Limb (tissue), 2 donors: ENCODE measurements around the gene ZNF446.
"Not testable (repeated sequence)": the region's sequence is repeated elsewhere in the genome, so short reads cannot be mapped to it uniquely, and the experiment has no call there.

Source experiments
- DNase-seq, 2 donors: peaks; one replicate each; pipeline ENCODE4 v3.0.0-alpha.2; 2016; ENCODE audit errors: extremely low spot score in 2 of 2

ZNF446 gene

DNA sequence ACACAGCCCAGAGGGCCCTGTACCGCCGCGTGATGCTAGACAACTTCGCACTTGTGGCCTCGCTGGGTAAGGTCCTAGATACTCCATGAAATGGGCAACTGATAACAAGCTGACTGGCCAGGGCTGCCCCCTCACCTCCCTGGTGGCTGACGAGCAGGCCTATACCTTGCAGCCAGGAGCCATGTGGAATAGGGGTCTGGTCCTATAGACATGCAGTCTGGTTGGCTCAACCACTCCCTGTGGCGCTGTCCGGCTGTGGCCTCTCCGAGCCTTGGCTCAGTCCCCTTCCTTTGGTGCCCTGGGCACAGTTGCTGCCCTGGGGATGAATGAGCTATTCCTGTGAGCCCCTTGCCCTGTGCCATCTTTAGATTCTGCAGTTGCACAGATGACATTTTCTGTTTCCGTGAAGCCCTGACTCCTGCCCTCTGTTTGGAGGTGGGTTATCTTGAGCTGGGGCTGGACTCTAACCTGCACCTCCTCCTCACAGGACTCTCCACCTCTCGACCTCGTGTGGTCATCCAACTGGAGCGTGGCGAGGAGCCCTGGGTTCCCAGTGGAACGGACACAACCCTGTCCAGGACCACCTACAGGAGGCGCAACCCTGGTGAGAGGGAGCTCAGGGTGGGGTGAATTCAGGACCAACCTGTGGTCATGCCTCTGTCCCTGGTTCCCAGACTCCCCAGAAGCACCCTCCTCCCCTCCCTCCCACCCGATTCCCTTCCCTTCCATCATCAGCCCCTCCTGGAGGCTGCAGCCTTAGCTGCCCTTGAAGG, 6.7 kb upstream of the ZNF446 start:
- no peak for DNase-seq

DNA sequence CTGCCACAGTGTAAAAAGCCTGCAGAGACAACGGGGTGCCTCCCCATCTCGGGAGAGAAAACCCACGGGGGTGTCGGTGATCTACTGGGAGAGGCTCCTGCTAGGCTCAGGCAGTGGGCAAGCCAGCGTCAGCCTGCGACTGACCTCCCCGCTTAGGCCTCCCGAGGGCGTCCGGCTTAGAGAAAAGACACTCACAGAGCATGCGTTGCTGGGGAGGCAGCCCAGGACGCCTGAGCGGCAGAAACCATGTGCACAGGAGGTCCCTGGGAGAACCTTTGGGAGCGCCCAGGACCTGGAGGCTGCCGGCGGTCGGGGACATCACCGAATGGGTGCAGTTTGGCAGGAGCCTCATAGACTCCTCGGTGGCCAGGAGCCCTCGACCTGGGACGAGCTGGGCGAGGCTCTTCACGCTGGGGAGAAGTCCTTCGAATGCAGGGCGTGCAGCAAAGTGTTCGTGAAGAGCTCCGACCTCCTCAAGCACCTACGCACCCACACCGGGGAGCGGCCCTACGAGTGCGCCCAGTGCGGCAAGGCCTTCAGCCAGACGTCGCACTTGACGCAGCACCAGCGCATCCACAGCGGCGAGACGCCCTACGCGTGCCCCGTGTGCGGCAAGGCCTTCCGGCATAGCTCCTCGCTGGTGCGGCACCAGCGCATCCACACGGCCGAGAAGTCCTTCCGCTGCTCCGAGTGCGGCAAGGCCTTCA, 5.2 kb upstream of the ZNF446 start:
- DNase-seq = not testable (repeated sequence)

DNA sequence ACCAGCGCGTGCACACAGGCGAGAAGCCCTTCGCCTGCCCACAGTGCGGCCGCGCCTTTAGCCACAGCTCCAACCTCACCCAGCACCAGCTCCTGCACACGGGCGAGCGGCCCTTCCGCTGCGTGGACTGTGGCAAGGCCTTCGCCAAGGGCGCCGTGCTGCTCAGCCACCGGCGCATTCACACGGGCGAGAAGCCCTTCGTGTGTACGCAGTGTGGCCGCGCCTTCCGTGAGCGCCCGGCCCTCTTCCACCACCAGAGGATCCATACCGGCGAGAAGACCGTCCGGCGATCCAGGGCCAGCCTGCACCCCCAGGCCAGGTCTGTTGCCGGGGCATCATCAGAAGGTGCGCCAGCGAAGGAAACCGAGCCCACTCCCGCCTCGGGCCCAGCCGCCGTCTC, 4.4 kb upstream of the ZNF446 start:
- DNase-seq = no peak

DNA sequence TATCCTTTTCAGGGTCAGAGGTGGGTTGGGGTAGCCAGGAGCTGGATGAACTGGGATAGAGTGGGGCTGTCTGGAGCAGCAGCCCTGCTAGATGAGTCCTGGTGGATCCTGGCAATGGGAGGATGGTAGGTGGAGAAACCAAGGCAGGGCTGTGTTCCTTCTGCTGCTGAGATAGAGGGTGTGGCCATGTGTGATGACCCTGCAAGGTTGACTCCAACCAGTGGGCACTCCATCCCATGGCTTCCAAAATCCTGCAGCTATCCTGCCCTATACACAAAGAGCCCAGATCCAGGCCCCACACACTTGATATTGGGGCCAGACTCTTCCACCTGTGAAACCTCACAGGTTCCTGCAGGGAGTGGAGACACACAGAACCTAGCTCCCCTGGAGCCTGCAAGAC, 2.4 kb upstream of the ZNF446 start:
- DNase-seq = no peak

DNA sequence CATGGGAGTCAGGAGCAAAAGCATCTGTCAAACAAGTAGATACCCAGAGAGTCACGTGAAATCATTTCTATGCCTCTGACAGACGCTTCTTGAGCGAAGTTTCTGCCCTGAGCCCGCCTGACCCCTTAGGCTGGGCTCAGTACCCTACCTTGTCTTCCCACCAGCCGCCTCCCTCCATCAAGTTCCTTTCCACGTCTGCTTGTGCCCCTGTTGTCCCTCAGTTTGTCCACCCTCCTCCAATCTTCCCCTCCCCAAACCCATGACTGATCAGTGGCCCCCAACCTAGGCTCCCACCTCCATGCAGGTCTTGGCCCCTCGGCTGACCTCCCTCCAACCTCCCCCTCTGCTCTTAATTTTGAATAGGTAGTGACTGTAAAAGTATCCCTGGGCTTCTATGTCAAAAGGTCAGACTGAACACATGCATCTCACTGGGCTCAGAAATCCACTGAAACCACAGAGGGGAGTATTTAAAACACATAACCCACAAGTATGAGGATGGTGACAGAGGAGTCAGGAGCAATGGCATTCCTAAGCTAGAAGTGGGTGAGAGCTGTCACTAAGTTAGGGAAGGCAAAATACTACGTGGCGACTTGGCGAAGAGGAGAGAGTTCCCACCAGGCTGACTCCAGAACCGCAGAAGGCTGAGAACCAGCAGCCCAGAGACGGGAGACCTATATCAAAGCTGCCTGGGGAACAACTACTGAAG, 1.7 kb upstream of the ZNF446 start:
- no peak for DNase-seq

DNA sequence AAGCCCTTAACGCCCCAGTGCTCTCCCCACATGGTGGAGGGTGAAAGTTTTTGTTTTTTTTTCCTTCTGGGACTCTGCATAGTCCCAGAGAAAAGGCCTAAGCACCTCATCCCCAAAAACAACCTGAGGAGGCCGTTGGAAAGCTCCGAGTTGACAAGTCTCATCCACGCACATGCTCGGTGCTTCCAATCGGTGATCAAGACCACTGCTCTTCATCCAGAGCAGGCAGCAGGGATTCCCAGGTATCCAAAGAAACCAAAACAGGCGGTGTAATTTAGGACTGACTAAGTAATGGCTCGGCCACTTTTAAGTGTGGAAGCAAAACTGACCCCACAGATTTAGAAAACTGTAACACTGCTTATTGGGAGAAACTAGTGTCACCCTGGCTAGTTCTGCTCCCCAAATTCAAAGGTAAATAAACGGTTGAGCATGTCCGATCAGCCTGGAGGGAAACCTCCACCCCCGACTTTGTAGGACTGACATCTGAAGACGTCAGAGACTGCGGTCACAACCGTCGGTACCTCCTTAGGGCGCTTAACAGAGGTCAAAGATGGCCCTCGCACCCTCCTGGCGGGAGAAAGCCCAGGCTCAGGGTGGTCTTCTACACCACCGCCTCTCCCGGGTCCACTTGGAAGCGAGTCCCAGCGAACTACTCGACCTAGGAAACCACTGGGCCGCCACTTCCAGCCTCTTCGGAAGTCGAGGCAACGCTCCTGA, 997 bp upstream of the ZNF446 start:
- no peak for DNase-seq

DNA sequence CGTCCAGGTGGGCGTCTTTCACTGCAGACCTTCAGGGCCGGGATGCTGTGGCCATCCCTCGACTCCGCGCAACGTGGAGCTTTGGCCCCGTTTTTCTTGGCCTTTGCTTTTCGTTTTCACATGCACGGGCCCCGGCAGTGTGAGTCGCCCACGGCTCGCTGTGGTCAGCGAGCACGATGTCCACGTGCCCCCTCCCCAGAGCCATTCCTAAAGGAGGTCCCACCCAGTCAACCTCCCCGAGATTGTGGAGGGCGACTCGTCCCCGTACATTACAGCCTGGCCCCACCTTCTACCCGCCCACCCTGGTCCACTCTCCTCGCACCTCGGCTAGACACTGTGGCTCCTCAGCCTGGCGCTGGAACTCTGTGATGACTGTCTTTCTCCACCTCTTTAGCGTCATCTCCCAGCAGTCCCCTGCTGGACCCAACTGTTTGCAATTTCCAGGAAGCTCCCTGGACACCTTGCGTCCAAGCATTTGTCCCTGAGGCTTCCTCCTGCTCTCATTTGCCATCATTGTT, 405 bp downstream of the ZNF446 start:
- no peak for DNase-seq

DNA sequence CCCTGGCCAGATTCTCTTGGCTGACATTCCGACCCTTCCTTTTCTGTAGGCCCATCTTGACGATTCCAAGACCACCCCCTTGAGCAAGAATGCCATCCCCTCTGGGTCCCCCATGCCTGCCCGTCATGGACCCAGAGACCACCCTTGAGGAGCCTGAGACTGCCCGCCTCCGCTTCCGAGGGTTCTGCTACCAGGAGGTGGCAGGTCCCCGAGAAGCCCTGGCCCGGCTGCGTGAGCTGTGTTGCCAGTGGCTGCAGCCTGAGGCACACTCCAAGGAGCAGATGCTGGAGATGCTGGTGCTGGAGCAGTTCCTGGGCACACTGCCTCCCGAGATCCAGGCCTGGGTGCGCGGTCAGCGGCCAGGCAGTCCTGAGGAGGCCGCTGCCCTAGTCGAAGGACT, 978 bp downstream of the ZNF446 start:
- no peak for DNase-seq

DNA sequence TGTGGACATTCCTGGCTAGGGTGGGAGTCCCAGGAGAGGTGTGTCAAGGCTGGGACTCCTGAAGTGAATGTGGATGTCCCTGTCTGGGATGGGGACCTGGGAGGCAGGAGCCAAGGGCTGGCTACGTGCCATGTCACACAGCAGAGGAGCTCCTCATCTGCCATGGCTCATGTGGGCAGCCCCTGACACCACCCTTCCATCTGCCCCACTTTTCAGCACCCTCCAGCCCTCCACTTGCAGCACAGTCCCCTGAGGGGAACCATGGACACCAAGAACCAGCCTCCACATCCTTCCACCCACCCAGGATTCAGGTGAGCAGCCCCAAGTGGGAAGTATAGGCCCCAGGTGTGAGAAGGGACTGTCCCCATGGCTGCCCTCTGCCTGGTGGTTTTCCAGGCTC, 1.7 kb downstream of the ZNF446 start:
- no peak for DNase-seq

DNA sequence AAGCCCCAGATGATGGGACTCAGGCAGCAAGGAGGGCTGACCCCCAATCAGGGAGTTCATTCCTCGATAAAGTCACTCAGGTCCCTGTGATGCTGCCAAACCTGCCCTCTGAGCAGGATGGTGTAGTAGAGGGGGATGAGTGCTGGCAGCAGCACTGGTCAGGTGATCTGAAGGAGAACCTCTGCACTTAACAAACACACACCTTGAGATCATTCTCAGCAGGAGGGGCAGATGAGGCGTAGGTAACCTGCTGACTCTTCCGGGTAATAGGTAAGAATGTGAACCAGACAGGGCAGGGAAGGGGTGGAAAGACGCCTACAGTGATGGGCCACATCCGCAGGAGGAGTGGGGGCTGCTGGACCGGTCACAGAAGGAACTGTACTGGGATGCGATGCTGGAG, 3.2 kb downstream of the ZNF446 start:
- no peak for DNase-seq

DNA sequence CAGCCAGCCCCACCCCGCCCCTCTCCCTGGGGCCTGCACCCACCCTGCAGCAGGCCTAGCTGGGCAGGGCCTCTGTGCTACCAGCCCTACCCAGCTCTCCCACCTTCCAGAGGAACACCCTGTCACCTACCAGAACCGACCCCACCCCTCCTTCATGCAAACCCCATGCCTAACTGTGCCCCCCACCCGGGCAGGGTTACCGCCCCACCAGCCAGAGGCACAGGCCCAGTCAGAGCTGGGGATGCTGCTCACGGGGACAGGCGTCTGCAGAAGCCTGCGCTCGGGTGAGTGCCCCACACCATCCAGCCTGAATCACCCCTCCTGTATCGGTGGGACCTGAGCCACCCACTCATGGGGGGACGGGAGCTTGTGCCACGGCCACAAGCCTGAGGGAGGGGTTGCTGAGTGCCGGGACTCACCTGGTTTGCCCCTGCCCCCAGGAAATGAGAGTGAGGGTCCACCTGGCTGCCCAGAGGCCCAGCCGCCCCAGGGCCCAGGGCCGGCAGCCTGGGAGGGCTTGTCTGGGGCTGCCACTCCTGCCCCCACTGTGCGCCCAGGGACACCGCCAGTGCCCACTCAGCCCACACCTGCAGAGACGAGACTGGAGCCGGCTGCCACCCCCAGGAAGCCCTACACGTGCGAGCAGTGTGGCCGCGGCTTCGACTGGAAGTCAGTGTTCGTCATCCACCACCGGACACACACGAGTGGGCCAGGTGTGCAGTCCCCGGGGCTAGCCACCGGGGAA, 3.8 kb downstream of the ZNF446 start:
- no peak for DNase-seq

DNA sequence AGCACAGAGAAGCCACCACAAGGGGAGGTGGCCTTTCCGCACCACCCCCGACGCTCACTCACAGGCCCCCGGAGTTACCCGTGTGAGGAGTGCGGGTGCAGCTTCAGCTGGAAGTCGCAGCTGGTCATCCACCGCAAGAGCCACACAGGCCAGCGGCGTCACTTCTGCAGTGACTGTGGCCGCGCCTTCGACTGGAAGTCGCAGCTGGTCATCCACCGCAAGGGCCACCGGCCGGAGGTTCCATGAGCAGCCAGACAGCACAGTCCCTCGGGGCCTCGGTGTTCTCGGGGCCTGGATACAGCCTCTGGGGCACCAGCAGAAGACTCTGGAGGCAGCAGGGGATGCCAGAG, 4.3 kb downstream of the ZNF446 start:
- DNase-seq = no peak

DNA sequence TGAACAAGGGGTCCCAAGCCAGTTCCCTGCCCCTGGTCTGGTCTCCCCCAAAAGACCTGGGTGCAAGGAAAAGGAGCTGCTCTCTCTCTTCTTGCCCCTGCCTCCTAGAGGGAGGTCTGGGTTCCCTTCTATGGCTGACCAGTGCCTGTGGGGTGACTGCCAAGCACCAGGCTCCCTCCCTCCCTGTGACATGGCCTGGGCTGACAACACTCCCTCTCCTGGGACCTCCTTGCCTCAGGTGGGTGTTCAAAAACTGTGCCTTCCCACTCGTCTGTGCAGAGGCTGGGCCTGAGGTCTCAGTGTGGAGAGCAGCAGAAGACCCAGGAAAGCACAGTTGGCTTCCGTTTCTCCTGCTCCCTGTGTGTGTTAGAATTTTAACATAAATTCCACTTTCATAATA, 4.7 kb downstream of the ZNF446 start:
- DNase-seq = no peak

DNA sequence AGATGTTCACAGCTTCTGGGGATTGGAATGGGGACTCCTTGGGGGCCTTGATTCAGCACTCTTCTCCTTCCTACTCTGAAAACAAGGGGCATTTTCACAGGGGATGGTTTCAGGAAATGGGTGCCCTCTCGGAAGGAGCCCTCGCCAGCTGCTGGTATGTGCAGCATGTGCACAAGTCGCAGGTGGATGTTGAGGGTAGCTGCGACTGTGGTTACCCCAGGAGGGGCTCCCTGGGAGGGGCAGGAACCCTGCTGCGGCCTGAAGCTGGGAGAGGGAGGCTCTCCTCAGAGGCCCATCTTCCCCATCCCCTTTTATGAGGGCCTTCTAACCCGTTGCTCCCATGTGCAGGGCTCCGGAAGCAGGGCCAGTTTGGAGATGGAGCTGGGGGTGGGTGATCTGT, 6.2 kb downstream of the ZNF446 start:
- DNase-seq = no peak

DNA sequence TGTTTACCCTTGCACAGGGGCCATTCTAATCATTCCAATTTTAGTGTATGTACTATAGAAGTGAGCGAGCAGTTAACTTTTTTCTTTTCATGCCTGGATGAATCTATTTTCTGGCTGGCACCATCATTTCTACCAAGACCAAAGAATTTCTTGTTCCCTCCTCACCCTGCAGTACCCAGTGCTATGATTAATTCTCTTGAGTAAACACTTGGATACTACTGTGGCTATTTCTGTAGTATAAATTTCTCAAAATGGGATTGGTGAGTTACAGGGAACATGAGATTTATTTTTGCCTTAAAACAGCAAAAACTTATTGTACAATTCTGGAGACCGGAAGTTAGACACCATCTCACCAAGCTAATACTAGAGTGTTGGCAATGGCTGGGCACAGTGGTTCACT, 7.6 kb downstream of the ZNF446 start:
- DNase-seq = no peak

DNA sequence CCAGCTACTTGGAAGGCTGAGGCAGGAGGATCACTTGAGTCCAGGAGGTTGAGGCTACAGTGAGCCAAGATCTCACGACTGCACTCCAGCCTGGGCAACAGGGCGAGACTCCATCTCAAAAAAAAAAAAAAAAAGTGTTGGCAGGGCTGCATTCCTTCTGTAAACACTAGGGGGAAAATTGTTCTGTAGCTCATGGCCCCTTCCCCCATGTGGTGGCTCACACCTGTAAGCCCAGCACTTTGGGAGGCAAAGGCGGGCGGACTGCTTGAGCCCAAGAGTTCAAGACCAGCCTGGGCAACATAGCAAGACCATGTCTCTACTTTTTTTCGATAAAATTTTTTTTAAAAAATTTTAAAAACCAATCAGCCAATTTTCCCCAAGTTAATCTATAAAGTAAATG, 8.2 kb downstream of the ZNF446 start:
- DNase-seq = not testable (repeated sequence)

DNA sequence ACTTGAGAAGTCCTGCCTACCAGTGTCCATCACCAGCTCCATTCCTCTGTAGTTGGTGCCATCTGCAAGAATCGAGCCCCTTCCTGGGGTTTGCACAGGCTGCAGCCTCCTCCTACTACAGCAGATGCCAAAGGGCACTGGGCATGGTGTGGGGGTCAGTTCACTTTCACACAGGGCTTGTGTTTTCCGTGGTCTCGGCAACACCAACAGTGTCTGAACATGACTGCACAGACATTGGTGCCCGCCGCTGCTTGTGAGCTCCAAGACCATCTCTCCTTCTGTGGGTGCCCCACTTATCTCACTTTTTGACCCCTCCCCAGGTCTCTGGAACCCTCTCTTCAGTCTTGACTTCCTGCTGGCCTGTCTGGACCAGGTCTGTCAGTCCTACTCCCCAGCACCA, 15.2 kb downstream of the ZNF446 start:
- DNase-seq = no peak

DNA sequence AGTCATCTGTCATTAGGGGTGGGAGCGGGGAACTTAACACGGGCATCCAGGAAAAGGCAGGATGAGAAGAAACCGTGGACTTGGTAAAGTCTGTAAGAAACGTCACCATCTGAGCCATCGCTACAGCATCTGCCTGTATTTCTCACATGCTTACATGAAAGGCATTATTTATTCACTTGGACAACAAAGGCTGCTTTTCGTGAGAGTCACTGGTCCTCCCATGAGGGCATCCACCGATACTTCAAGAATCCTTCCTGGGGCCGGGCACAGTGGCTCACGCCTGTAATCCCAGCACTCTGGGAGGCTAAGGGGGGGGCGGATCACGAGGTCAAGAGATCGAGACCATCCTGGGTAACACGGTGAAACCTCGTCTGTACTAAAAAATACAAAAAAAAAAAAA, 16.1 kb downstream of the ZNF446 start:
- no peak for DNase-seq

DNA sequence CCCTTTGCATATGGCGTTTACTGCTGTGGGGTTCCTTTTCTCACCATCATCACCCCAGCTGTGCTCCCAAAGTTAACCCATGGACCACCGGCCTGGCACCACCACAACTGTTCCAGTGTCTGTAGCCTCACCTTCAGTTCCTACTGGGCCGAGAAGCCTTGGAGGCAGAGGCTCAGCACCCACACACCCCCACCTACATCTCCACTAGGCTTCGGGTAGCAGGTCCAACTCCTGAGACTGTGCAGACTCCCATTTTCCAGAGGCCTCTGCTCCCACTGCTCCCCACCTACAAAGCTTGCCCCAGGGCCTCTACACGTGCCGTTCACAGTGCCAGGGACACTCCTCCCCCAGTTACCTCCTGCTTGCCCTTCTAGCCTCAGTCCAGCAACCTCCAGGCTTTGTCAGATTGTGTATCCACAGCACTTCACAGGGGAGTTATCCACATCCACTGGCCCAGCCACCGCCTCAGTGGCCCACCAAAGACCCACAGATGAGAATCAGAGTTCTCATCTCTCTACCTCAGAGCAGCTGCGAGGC, 21.6 kb downstream of the ZNF446 start:
- DNase-seq = no peak

DNA sequence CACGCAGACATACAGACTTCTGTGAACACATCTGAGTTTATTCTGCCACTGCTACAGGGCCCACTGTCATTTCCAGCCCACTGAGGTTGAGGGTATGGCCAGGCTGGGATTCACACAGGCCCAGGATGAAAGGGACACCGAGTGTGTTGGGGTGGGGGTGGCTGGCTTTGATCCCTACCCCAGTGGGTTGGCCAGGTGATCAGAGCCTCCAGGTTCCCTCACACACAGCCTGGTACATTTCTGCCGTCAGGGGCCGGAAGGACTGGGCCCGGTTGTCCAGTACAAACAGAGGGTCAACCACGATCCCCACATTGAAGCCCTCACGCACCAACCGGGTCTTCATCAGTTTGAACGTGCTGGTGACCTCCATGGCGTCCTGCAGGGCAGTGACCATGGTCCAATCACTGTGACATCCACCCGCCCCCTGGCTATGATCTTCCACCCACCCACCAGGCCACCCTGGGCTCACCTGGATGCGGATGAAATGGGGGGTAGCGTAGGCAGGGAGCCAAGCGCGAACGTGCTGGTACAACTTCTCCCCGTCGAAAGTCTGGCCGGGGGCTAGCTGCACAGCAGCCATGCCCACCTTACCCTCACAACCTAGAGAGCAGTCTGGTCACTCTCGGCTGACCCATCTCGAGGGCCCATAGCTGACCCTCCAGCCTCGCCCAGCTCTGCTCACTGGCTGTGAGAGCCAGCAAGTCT, 22.3 kb downstream of the ZNF446 start:
- DNase-seq = no peak
